ENCODE measurements around the gene SPIRE2.
"Not testable (repeated sequence)": the region's sequence is repeated elsewhere in the genome, so short reads cannot be mapped to it uniquely, and the experiment has no call there.

SPIRE2 gene

DNA sequence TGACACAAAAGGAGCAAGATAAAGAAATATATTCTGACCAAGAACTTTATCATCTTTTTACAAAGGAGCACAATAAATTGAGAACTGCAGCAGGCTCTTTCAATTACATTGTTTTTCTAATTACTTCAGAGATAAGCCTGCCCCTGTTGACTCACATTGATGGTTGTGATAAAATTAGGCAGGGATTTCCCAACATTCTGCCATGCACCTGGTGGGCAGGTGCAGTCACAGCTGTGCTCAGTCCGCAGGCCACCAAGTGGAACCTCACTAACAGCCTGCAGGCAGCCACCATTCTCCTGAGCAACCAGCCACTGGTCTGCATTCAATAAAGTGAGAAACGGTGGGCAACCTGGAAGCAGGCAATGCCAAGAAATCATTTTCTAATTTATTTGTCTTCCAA, 17.0 kb upstream of the SPIRE2 start:
- DNase-seq (ENCODE audit: low read depth in 3 of 3): no peak

DNA sequence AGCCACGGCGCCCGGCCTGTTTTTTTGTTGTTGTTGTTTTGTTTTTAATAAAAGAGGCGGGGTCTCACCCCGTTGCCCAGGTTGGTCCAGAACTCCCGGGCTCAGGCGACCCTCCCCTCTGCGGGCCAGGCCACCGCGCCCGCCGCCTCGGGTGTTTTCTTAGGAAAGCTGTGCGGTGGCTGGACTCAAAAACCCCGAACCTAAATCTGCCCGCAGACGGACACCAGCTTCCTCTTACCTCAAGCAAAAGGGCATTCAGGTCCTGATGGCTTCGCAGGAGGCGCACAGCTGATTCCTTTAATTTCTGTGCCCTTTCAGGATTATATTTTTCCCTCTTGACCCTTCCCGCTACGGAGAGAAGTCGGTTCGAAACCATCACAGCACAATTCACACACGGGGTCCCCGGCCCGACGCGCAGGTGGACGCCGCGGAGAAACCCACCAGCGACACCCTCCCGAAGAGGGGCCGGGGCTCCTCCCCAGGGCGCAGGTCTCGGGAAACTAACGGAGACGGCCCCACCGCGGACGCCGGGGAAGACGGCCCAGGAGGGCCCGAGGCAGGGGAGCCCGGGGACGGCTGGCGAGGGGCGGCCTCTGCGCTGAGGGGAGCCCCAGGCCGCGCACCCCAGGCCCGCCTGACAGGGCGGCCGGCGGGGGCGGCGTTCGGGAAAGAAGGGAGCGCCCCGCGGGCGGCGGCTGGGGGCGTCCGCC, 12.5 kb upstream of the SPIRE2 start:
- no peak for DNase-seq (ENCODE audit: low read depth in 3 of 3)

DNA sequence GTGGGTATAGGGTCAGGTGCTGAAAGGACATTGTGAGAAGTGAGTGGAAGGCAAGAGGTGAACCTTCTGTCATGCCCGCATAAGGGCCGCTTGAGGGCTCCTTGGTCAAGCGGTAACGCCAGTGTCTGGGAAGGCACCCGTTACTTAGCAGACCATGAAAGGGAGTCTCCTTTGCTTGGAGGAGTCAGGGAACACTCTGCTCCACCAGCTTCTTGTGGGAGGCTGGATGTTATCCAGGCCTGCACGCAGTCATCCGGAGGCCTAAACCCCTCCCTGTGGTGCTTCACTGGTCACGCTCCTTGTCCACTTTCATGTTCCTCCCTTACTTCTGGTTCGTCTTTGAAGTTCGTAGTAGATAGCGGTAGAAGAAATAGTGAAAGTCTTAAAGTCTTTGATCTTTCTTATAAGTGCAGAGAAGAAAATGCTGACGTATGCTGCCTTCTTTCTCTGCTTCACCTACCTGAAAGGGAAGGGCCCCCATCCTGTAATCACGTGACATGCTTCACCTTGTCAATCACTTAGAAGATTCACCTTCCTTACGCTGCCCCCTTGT, 9.3 kb upstream of the SPIRE2 start:
- not testable (repeated sequence) for DNase-seq (ENCODE audit: low read depth in 3 of 3)

DNA sequence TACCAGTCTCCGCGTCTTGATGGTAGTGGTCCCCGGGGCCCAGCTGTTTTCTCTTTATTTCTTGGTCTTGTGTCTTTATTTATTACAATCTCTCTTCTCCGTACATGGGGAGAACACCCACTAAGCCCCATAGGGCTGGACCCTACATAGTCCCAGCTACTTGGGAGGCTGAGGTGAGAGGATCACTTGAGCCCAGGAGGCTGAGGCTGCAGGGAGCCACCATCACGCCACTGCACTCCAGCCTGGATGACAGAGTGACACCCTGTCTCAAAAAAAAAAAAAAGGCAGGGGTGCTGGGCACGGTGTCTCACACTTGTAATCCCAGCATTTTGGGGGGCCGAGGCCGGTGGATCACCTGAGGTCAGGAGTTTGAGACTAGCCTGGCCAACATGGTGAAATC, 8.8 kb upstream of the SPIRE2 start:
- DNase-seq (ENCODE audit: low read depth in 3 of 3): not testable (repeated sequence)

DNA sequence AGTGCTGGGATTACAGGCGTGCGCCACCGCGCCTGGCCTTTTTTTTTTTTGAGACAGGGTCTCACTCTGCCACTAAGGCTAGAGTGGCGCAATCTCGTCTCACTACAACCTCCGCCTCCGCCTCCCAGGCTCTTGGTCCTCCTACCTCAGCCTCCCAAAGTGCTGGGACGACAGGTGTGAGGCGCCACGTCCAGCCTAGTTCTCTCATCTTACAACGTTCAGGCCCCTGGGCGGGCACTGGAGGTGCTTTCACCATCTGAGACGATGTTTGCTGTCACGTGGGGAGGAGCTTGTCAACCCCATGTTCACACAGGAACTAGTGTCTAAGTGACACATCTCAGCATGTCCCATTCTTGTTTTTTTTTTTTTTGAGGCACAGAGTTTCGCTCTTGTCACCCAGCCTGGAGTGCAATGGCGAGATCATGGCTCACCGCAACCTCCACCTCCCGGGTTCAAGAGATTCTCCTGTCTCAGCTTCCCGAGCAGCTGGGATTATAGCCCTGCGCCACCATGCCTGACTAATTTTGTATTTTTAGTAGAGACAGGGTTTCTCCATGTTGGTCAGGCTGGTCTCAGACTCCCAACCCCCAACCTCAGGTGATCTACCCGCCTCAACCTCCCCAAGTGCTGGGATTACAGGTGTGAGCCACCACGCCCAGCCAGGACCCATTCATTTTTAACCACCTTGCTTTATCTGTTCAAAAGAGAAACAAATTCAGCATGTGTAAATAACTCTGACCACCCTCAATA, 6.7 kb upstream of the SPIRE2 start:
- no peak for DNase-seq (ENCODE audit: low read depth in 3 of 3)

- no peak for DNase-seq (ENCODE audit: low read depth in 3 of 3)
These were observed 5.8 kb upstream of the SPIRE2 start for GRCh38 chr16:89822188-89823086.

DNA sequence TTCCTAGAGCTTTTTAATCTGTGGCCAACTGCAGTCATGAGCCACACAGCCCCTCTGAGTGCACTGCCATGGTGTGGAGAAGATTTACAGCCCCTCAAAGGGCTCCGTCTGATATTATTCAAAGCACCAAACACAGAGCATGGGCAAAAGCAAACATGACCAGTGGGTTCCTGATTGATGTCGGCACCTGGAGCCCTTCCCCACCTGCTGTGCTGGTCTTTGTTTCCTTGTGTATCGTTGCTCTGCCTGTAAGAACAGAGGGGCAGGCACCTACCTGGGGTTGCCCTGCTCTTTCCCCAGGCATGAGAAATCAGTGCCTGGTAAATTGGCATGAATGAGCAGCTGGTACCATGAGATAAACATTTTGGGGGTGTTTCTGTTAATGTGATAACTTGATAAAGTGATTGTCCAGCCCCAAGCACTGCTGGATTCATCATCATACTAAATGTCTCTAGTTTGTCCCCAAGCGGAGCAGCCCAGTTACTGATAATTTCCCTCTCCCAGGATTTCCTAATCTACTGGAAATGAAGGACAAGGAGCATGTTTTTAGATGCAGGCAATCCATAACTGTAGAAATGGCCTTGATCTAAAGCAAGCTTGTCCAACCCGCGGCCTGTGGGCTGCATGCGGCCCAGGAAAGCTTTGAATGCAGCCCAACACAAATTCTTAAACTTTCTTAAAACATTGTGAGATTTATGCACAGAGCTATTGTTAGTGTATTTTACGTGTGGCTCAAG, 5.0 kb upstream of the SPIRE2 start:
- no peak for DNase-seq (ENCODE audit: low read depth in 3 of 3)

GRCh38 chr16:89823824-89824148, 4.5 kb upstream of the SPIRE2 start:
- DNase-seq (ENCODE audit: low read depth in 3 of 3): not testable (repeated sequence)

DNA sequence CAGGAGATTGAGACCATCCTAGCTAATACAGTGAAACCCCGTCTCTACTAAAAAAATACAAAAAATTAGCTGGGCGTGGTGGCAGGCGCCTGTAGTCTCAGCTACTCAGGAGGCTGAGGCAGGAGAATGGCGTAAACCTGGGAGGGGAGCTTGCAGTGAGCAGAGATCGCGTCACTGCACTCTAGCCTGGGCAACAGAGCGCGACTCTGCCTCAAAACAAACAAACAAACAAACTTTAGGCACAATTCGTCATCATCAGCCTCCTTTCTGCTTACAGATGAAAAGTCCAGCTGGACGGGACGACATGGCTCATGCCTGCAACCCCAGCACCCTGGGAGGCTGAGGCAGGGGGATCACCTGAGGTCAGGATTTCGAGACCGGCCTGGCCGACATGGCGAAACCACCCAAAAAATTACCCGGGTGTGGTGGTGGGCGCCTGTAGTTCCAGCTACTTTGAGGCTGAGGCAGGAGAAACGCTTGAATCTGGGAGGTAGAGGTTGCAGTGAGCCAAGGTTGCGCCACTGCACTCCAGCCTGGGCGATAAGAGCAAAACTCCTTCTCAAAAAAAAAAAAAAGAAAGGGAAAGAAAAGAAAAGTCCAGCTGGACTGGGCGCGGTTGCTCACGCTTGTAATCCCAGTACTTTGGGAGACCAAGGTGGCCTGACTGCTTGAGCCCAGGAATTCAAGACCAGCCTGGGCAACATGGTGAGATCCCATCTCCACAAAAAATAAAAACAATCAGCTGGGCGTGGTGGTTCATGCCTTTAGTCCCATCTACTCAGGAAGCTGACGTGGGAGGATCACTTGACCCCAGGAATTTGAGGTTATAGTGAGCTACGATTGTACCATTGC, 1.5 kb upstream of the SPIRE2 start:
- no peak for DNase-seq (ENCODE audit: low read depth in 3 of 3)

DNA sequence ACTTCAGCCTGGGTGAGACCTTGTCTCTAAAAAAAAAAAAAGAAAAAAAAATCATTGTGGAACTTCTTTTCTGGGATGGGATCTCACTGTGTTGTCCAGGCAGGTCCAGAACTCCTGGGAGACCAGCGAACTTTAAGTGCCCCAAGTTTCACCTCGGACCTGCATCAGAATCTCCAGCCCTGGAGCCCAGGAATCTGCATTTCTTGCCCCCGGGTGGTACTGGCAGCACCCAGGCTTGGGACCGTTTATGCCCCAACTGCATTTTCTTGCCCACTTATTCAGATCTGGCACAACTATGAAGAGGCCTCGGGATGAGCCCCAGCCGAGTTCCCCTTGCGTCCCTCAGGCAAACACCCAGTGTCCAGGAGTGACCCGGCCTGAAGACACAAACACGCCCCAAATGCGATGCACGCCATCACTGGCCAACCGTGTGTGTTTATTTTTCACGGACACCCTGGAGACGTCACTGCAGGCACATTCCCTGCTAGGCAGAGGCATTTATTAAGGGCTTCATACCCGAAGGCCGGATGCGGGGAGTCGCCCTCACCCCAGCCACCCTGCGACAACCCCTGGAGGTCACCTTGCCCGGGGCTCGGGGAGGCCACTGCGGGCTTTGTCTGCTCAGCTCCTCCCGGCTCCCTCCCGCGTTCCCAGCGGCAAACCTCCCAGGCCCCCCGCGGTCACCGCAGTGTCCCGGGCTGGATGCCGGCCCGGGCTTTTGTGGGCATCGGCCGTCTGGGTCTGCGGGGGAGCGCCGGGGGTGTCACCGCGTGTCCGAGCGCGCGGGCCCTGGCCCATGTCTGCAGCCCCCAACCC, 684 bp upstream of the SPIRE2 start:
- DNase-seq (ENCODE audit: low read depth in 3 of 3): no peak

DNA sequence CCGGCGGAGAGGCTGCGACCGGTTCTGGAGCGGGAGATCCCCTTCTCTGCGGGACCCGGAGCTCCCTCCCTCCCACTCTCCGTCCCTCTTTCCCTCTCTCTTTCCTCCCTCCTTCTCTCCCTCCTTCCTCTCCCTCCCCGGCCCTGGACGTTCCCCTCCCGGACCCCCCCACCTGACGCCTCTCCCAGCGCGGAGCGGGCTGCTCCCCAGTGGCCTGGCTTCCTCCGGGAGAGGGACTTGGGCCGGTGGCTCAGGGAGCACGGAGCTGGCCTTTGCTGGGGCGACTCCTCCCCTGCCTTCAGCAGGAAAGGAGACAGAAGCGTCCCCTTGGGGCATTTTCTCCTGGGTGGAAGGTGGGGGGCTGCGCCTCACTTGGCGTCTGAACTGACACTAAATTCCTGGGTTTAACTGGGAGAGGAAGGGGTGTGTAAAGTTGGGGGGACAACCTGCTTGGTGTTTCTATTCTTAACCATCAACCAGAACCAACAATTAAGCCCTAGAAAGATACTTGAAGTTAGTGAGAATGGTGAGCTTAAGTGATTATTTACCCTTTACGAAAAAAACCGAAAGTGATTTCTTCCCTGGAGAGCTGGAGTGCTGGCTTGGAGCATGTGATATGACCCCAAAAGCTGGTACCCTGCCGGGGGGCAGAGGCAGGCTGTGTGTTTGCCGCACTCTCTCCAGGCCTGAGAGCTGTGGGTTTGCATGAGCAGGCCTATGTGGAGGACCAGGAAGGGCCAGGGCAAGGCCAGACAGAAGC, 775 bp downstream of the SPIRE2 start:
- DNase-seq (ENCODE audit: low read depth in 3 of 3): no peak

- no peak for DNase-seq (ENCODE audit: low read depth in 3 of 3)
These were observed 1.6 kb downstream of the SPIRE2 start for GRCh38 chr16:89829630-89830437.

DNA sequence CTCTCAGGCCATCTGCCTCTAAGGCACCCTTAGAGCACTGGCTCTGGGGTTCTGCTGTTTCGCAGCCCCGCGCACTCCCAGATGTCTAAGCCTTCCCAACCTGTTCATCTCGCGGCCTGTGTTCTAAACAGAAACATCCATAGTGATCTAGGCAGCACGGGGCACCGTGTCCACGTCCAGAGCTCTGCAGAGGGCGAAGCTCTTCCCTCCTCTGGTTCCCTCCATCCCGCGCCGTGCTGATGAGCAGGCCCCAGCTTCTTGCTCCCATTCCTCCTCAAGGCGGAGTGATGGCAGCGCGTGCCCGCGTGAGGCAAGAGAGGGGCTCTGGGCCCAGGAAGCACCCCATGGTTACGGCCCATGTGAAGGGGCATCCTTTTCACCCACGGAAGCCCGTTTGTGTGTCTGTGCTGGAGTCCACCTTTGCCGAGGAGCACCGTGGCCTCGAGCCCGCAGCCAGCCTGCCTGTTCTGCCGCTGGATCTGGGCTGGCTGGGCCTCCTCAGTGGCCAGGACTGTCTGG, 3.6 kb downstream of the SPIRE2 start:
- DNase-seq (ENCODE audit: low read depth in 3 of 3): no peak

GRCh38 chr16:89833664-89834363, 5.5 kb downstream of the SPIRE2 start:
- not testable (repeated sequence) for DNase-seq (ENCODE audit: low read depth in 3 of 3)

GRCh38 chr16:89834813-89835363, 6.6 kb downstream of the SPIRE2 start:
- not testable (repeated sequence) for DNase-seq (ENCODE audit: low read depth in 3 of 3)

DNA sequence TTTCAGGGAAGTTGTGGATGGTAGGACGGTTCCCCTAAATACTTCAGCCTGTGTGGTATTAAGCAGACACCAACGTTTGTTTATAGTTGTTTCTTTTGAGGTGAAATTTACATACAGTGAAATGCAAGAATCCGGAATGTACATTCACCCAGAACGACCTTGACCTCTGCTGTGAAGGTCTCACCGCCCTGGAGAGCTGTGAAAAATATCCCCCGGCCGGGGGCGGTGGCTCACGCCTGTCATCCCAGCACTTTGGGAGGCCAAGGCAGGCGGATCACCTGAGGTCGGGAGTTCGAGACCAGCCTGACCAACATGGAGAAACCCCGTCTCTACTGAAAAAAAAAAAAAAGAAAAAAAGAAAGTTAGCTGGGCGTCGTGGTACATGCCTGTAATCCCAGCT, 8.2 kb downstream of the SPIRE2 start:
- DNase-seq (ENCODE audit: low read depth in 3 of 3): not testable (repeated sequence)

GRCh38 chr16:89837014-89837546, 8.8 kb downstream of the SPIRE2 start:
- no peak for DNase-seq (ENCODE audit: low read depth in 3 of 3)

Measured in stimulated activated CD4-positive, alpha-beta T cell treated with anti-CD3 and anti-CD28 coated beads, TNF-alpha, amount 100 ng/mL, for 4 hours (primary cell).